ENCODE results near the gene SLC9A9. TPM values are rescaled to one million over a fixed set of nuclear protein-coding genes. Genes with fewer than 3 reads are reported as not detected.

Gene SLC9A9
- total RNA-seq, 2 donors from 2014 or later = 1.3 to 3.7 TPM

DNA sequence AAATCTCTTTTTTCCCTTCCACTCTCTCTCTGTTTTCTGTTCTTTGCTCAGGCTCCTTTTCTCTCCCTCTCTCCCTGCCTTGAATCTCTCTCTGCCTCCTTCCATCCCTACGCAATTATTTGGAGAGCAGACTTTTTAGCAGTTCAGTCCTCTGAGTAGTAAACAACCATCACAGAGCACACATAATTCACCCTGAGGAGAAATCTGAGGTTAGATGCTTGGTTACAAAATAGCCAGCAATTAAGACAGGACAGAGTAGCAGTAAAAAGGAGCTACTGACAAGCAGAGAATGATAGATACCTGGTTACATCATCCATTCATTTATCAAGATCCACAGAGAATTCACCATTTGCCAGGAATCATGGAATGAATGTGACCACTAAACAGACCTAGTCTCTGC lies 25.5 kb downstream of the SLC9A9 start:
- no peak overlapping the region for H3K4me3 Mint-ChIP-seq
- Histone ChIP-seq H3K9ac (ENCODE audit: extremely low read depth, low read length, poor library complexity, severe bottlenecking) (no peak overlapping the region), H3K36me3 (ENCODE audit: control insufficient read depth, insufficient read depth, low read length) (no peaks in the 10 kb centered on the region), H3K4me3 (ENCODE audit: low read length) (no peak overlapping the region), H3K27me3 (ENCODE audit: control insufficient read depth, insufficient read depth, low read length, poor library complexity, severe bottlenecking) (no peaks in the 10 kb centered on the region), H3K9me3 (ENCODE audit: control insufficient read depth, low read length) (no peaks in the 10 kb centered on the region), H3K27ac (ENCODE audit: low read depth, low read length) (no peak overlapping the region), H3K4me1 (ENCODE audit: control insufficient read depth, insufficient read depth, low read length) (no peaks in the 10 kb centered on the region)
- H3K4me1 Mint-ChIP-seq = peaks cover 6% of the 10 kb centered on the region
- no peaks in the 10 kb centered on the region for H3K36me3 Mint-ChIP-seq (ENCODE audit: low read depth)
- WGBS, 2 experiments (ENCODE audit: insufficient coverage in 1 of 2, insufficient read length in 1 of 2) = 95% methylated on average over 1 of the region's 1 CpG; no CpG with 5 or more reads in 1 of the 2 experiments
- no peaks in the 10 kb centered on the region for H3K9me3 Mint-ChIP-seq
- TF ChIP-seq, protein P1, sequence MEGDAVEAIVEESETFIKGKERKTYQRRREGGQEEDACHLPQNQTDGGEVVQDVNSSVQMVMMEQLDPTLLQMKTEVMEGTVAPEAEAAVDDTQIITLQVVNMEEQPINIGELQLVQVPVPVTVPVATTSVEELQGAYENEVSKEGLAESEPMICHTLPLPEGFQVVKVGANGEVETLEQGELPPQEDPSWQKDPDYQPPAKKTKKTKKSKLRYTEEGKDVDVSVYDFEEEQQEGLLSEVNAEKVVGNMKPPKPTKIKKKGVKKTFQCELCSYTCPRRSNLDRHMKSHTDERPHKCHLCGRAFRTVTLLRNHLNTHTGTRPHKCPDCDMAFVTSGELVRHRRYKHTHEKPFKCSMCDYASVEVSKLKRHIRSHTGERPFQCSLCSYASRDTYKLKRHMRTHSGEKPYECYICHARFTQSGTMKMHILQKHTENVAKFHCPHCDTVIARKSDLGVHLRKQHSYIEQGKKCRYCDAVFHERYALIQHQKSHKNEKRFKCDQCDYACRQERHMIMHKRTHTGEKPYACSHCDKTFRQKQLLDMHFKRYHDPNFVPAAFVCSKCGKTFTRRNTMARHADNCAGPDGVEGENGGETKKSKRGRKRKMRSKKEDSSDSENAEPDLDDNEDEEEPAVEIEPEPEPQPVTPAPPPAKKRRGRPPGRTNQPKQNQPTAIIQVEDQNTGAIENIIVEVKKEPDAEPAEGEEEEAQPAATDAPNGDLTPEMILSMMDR (conservative IDR thresholded peaks at IDR 0.05) = no peak
- DNase-seq = no peak
- no peaks in the 10 kb centered on the region for H3K27me3 Mint-ChIP-seq (ENCODE audit: insufficient read depth)
- H3K27ac Mint-ChIP-seq = no peak overlapping the region

DNA sequence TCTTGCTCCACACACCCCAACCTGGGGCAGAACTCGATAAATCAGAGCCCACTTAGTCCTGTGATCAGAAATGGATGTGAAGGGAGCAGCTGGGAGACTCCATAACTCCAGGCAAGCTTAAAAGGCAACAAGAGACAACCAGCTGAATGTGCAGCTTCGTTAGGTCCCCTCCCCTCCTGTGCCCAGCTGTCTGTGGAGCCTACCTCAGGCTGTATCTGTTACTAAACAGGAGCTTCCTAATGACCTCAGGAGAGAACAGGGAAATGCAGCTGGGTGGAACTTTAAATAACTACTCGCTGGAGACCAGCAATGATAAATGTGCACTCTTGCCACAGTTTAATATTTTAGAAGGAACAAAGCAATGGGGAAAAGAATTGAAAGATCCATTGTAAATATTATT lies 25.9 kb downstream of the SLC9A9 start:
- Histone ChIP-seq H3K27ac (ENCODE audit: low read depth, low read length) (no peak overlapping the region), H3K4me1 (ENCODE audit: control insufficient read depth, insufficient read depth, low read length) (no peaks in the 10 kb centered on the region), H3K27me3 (ENCODE audit: control insufficient read depth, insufficient read depth, low read length, poor library complexity, severe bottlenecking) (no peaks in the 10 kb centered on the region), H3K4me3 (ENCODE audit: low read length) (no peak overlapping the region), H3K36me3 (ENCODE audit: control insufficient read depth, insufficient read depth, low read length) (no peaks in the 10 kb centered on the region), H3K9ac (ENCODE audit: extremely low read depth, low read length, poor library complexity, severe bottlenecking) (no peak overlapping the region), H3K9me3 (ENCODE audit: control insufficient read depth, low read length) (no peaks in the 10 kb centered on the region)
- H3K4me3 Mint-ChIP-seq = no peak overlapping the region
- TF ChIP-seq, protein P1 (conservative IDR thresholded peaks at IDR 0.05) = no peak
- H3K9me3 Mint-ChIP-seq = no peaks in the 10 kb centered on the region
- H3K27ac Mint-ChIP-seq = no peak overlapping the region
- no peak for DNase-seq
- peaks cover 6% of the 10 kb centered on the region for H3K4me1 Mint-ChIP-seq
- H3K27me3 Mint-ChIP-seq (ENCODE audit: insufficient read depth) = no peaks in the 10 kb centered on the region
- H3K36me3 Mint-ChIP-seq (ENCODE audit: low read depth) = no peaks in the 10 kb centered on the region
- 83 to 91% methylated on average over 2 to 3 of the region's 3 CpGs for WGBS, 2 experiments (ENCODE audit: insufficient coverage in 1 of 2, insufficient read length in 1 of 2)

DNA sequence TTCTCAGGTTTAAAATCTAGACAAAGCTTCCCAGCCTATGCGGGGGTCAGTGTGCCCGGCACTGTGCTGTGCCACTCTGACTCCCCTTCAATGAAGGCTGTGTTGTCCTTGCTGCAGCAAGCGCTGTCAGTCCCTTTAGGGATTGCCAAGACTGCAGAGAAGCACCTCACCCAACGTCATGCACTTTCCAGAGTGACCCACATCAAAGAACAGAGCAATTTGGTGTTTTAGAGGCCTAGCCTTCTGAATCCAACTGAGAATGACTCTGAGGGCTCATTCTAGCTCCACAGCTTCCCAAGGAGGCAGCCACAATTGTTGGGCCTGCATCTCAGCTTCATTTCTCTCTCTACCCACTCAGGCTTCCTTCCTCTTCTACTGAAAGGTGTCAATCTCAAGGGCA lies 26.4 kb downstream of the SLC9A9 start:
- no peak for DNase-seq
- TF ChIP-seq, protein P1 (conservative IDR thresholded peaks at IDR 0.05) = no peak
- no peak overlapping the region for H3K9ac ChIP-seq (ENCODE audit: extremely low read depth, low read length, poor library complexity, severe bottlenecking)
- no peak overlapping the region for H3K4me3 Mint-ChIP-seq
- H3K27me3 ChIP-seq (ENCODE audit: control insufficient read depth, insufficient read depth, low read length, poor library complexity, severe bottlenecking) = no peaks in the 10 kb centered on the region
- no peaks in the 10 kb centered on the region for H3K36me3 ChIP-seq (ENCODE audit: control insufficient read depth, insufficient read depth, low read length)
- H3K27me3 Mint-ChIP-seq (ENCODE audit: insufficient read depth) = no peaks in the 10 kb centered on the region
- H3K27ac Mint-ChIP-seq = no peak overlapping the region
- no peaks in the 10 kb centered on the region for H3K9me3 Mint-ChIP-seq
- no peaks in the 10 kb centered on the region for H3K4me1 ChIP-seq (ENCODE audit: control insufficient read depth, insufficient read depth, low read length)
- no peak overlapping the region for H3K4me3 ChIP-seq (ENCODE audit: low read length)
- H3K36me3 Mint-ChIP-seq (ENCODE audit: low read depth) = no peaks in the 10 kb centered on the region
- H3K9me3 ChIP-seq (ENCODE audit: control insufficient read depth, low read length) = no peaks in the 10 kb centered on the region
- 44 to 67% methylated on average over 2 to 4 of the region's 4 CpGs for WGBS, 2 experiments (ENCODE audit: insufficient coverage in 1 of 2, insufficient read length in 1 of 2)
- peaks cover 6% of the 10 kb centered on the region for H3K4me1 Mint-ChIP-seq
- no peak overlapping the region for H3K27ac ChIP-seq (ENCODE audit: low read depth, low read length)
